Uterus (tissue), 4 donors: Measurements from ENCODE around the gene VWF. TPM values are rescaled to one million over a fixed set of nuclear protein-coding genes. Genes with fewer than 3 reads are reported as not detected.

Experiments used
- DNase-seq, 2 donors: peaks; one replicate each; pipeline ENCODE4 v3.0.0-alpha.2; 2019 to 2020
- H3K27ac ChIP-seq, 2 donors: fragments of 200-600 bp; sonication (generic); 1 replicate in 1 of 2; 2 replicates in 1 of 2; pipeline ENCODE4 v1.5.1; 2016 to 2018
- H3K27me3 ChIP-seq, 2 donors: fragments of 200-600 bp; sonication (generic); one replicate each; pipeline ENCODE4 v1.5.1; 2018 to 2019; ENCODE audit warnings: control low read depth in 1 of 2
- H3K36me3 ChIP-seq, 2 donors: fragments of 200-600 bp; sonication (generic); one replicate each; pipeline ENCODE4 v1.5.1; 2019; ENCODE audit warnings: control low read depth in 1 of 2
- H3K4me1 ChIP-seq, 2 donors: fragments of 200-600 bp; sonication (generic); one replicate each; pipeline ENCODE4 v1.5.1; 2018 to 2019; ENCODE audit warnings: control low read depth in 1 of 2
- H3K4me3 ChIP-seq, 2 donors: fragments of 200-600 bp; sonication (generic); 1 replicate in 1 of 2; 2 replicates in 1 of 2; pipeline ENCODE4 v1.5.1; 2018 to 2019; ENCODE audit warnings: mild to moderate bottlenecking in 1 of 2
- H3K9me3 ChIP-seq, 2 donors: fragments of 200-600 bp; sonication (generic); one replicate each; pipeline ENCODE4 v1.5.1; 2019; ENCODE audit warnings: control low read depth in 1 of 2
- CTCF ChIP-seq, 4 experiments: fragments of 200-600 bp in 2 of 4; fragments of 450-650 bp in 2 of 4; sonication (generic) in 2 of 4; IDR thresholded peaks; one replicate each; pipeline ENCODE4 v1.5.1; 2016 to 2019; ENCODE audit warnings: antibody characterized with exemption in 4 of 4, mild to moderate bottlenecking in 2 of 4, moderate library complexity in 1 of 4
- POLR2A ChIP-seq, 2 donors: fragments of 450-650 bp; IDR thresholded peaks; one replicate each; pipeline ENCODE4 v1.6.1; 2016; ENCODE audit warnings: antibody characterized with exemption in 2 of 2, mild to moderate bottlenecking in 1 of 2, moderate library complexity in 1 of 2
- intact Hi-C: fragments of 100-400 bp; cut with DNase I; formaldehyde crosslinking; loops from one replicate; pipeline ENCODE4 v1.15.1; 2023; ENCODE audit warnings: low total_unique reads
- total RNA-seq, 4 donors: library from RNA; depleted of rRNA in 3 of 4; stranded (reverse); fragments of >200 nt in 3 of 4; gene quantifications; one replicate each; pipeline versions ENCODE4 v1.1.0 to v1.2.4, GENCODE V29; 2014 to 2023
- donor health status: DM: yes; HTN: yes; CAD: no.

The VWF gene
- total RNA-seq, 4 donors from 2014 or later = 122 to 949 (median 380) TPM

DNA sequence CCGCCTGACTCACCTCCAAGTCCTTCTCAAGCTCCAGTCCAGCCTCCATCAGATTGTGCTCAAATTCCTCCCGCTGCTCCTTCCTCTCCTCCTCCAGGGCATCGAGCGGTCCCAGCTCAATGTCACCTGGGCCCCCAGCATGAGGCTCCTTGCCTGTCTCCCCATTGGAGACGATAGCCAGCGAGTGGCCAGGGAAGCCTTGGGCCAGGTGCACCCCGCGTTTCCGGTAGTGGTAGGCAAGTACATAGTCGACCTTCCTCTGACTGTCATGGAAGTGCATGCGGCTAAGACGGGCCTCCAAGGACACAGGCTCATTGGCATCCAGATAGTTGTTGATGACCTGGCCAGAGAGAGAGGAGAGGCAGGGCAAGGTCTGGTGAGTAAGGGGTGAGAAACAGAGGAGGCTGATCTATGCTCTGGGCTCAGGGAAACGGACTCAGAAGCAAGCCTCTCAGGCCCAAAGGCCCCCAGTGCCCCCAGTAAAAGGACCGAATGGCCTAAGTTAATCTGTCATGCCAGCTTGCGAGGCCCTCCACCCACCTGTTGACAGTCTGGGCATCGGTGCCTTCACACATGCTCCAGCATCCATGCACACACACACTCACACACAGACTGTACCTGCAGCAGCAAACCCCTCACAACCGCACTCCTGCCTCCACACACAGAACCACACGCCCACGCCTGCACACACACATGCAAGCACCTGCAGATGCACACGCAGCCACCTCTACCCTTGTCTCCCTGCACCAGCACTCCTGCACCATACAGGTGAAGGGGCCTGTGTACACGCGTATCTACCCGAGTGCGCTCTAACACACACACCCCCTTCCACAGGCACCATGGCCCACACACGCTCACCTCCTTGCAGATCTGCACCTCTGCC is 203.2 kb downstream of the VWF start:
- Histone ChIP-seq H3K4me1 (no peaks in the 10 kb centered on the region), H3K4me3 (no peak overlapping the region), H3K9me3 (no peaks in the 10 kb centered on the region), H3K27me3 (no peaks in the 10 kb centered on the region), H3K27ac (no peak overlapping the region), H3K36me3 (no peaks in the 10 kb centered on the region)
- intact Hi-C loops = no loop called here
- DNase-seq = no peak
- TF ChIP-seq CTCF (IDR thresholded peaks at IDR 0.05) (no peak), POLR2A (IDR thresholded peaks at IDR 0.05) (no peak)

- intact Hi-C loops = no loop called here
- H3K27me3 ChIP-seq = no peaks in the 10 kb centered on the region
- no peak for DNase-seq
- no peak overlapping the region for H3K27ac ChIP-seq
- TF ChIP-seq CTCF (IDR thresholded peaks at IDR 0.05) = no peak
- no peak for TF ChIP-seq POLR2A (IDR thresholded peaks at IDR 0.05)
- H3K9me3 ChIP-seq = no peaks in the 10 kb centered on the region
- no peaks in the 10 kb centered on the region for H3K4me1 ChIP-seq
- H3K4me3 ChIP-seq = no peak overlapping the region
- no peaks in the 10 kb centered on the region for H3K36me3 ChIP-seq
Measured at GRCh38 chr12:5916785-5917290, 207.6 kb downstream of the VWF start.

DNA sequence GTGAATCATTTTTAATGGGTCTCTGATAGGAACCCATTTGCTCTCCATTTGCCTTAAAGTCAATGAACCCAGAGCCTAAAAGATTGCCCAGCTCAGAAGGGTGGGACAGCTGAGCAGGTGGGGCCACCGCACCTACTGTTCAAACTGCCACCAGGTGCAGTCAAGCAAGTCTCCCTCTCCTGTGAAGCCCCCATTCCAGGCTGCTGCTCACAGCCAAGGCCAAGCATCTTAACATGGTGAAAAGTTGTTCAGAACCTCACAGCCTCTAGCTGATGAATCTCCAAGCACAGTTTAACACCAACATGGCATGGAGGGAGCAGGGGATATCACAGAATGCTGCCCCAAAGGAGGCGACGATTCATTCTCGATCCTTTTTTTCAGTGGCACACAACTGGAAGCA is 209.0 kb downstream of the VWF start:
- no peak for DNase-seq
- Histone ChIP-seq H3K36me3 (no peaks in the 10 kb centered on the region), H3K4me1 (no peaks in the 10 kb centered on the region), H3K27me3 (no peaks in the 10 kb centered on the region), H3K27ac (no peak overlapping the region), H3K9me3 (no peaks in the 10 kb centered on the region), H3K4me3 (no peak overlapping the region)
- TF ChIP-seq CTCF (IDR thresholded peaks at IDR 0.05) = no peak
- no peak for TF ChIP-seq POLR2A (IDR thresholded peaks at IDR 0.05)
- intact Hi-C loops = no loop called here

DNA sequence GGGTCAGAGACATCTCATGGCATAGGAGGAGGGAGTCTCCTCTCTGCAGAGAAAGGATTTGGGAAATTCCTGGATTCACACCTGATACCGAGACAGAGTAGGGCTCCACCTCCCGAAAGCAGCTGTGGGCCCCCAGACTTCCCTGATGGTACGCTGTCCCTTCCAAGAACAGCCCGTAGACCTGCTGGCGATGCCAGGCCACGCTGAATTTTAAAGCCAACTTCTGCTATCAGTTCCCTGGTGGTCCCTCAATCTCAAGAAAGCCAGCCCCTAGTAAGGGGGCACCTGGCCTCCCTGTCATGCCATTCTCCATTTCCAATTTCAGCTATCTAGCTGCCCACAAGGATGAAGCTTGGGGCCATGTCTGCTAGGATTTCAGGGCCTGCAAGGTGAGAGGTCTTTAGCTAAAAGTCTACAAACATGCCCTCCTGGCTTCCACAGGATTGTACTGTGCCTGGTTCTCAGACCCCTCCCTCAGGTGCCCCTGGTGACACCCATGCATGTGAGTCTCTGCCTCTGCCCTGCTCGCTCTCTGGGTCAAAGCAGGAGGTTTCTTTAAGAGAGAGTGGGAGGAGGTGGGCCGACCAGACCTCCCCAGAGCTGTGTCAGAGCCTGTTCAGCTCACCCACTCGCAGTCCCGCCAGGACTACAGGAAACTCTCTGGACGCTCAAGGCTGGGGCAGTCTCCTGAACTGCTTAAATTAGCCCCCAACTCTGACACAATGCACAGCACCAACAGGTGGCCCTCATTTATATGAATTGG is 209.9 kb downstream of the VWF start:
- Histone ChIP-seq H3K9me3 (no peaks in the 10 kb centered on the region), H3K27me3 (no peaks in the 10 kb centered on the region), H3K36me3 (no peaks in the 10 kb centered on the region), H3K4me1 (no peaks in the 10 kb centered on the region), H3K27ac (no peak overlapping the region), H3K4me3 (no peak overlapping the region)
- no peak for DNase-seq
- intact Hi-C loops = no loop called here
- TF ChIP-seq CTCF (IDR thresholded peaks at IDR 0.05) = no peak
- no peak for TF ChIP-seq POLR2A (IDR thresholded peaks at IDR 0.05)

GRCh38 chr12:5913387-5913786 is 211.1 kb downstream of the VWF start:
- Histone ChIP-seq H3K36me3 (no peaks in the 10 kb centered on the region), H3K27ac (no peak overlapping the region), H3K27me3 (no peaks in the 10 kb centered on the region), H3K9me3 (no peaks in the 10 kb centered on the region), H3K4me3 (no peak overlapping the region), H3K4me1 (no peaks in the 10 kb centered on the region)
- no peak for TF ChIP-seq CTCF (IDR thresholded peaks at IDR 0.05)
- no peak for TF ChIP-seq POLR2A (IDR thresholded peaks at IDR 0.05)
- intact Hi-C loops = no loop called here
- no peak for DNase-seq
